Measurements from ENCODE around the gene OVCA2. TPM values are rescaled to one million over a fixed set of nuclear protein-coding genes. Genes with fewer than 3 reads are reported as not detected.

OVCA2 gene
- total RNA-seq, 1 experiment from 2014 or later, result 24.6 TPM

GRCh38 chr17:2054512-2055291 lies 12.9 kb downstream of the OVCA2 start, which contains the start of gene HIC1:
Gene HIC1 (plus strand): TSS chr17:2055103. CDS start chr17:2056691, 1,588 bp downstream.
- Histone ChIP-seq H3K27ac (ENCODE audit: insufficient read length, low read depth, low read length) (no peak within 1 kb of the TSS), H3K56ac (ENCODE audit: insufficient read length, low read depth, low read length) (no peak within 1 kb of the TSS), H3K9ac (ENCODE audit: extremely low read depth, insufficient read length, low read length) (no peak within 1 kb of the TSS), H2BK5ac (ENCODE audit: insufficient read length, low read length) (no peak within 1 kb of the TSS), H4K5ac (ENCODE audit: insufficient read length, low read depth, low read length) (no peak within 1 kb of the TSS), H2AFZ (ENCODE audit: low read length) (no peak within 1 kb of the TSS), H3K79me1 (ENCODE audit: insufficient read depth, low read depth, low read length, poor library complexity, severe bottlenecking) (no peaks in the 10 kb centered on the region), H3K27me3 (ENCODE audit: insufficient read depth, low read length) (peaks cover 60% of the 10 kb centered on the region), H2BK12ac (ENCODE audit: insufficient read length, low read depth, low read length) (no peak within 1 kb of the TSS), H2BK15ac (ENCODE audit: low read depth, low read length) (no peak within 1 kb of the TSS; the same call in 1 of the 2 replicates), H2BK20ac (ENCODE audit: low read depth, low read length, poor library complexity, severe bottlenecking) (no peak within 1 kb of the TSS), H3K23ac (ENCODE audit: insufficient read length, low read depth, low read length) (no peak within 1 kb of the TSS), H3K18ac (ENCODE audit: insufficient read length, low read depth, low read length) (no peak within 1 kb of the TSS), H3K4me1 (ENCODE audit: insufficient read depth, low read length) (no peaks in the 10 kb centered on the region), H3K23me2 (ENCODE audit: insufficient read length, low read depth, low read length, poor library complexity, severe bottlenecking) (peaks cover 9% of the 10 kb centered on the region), H3K79me2 (ENCODE audit: insufficient read depth, low read length) (no peaks in the 10 kb centered on the region), H3T11ph (ENCODE audit: low read length) (no peak within 1 kb of the TSS), H3K4ac (ENCODE audit: low read depth, low read length) (no peak within 1 kb of the TSS), H3K9me3 (ENCODE audit: control insufficient read depth, low read depth, low read length) (no peaks in the 10 kb centered on the region), H2AK5ac (ENCODE audit: insufficient read length, low read length) (no peak within 1 kb of the TSS), H4K20me1 (ENCODE audit: control insufficient read depth, insufficient read depth, insufficient read length) (peaks cover 4% of the 10 kb centered on the region), H4K8ac (replicated peaks; ENCODE audit: insufficient read length, low read depth, low read length) (no peak within 1 kb of the TSS), H3K14ac (ENCODE audit: insufficient read depth, low read length) (no peak within 1 kb of the TSS), H3K4me2 (ENCODE audit: insufficient read depth, insufficient read length, low read length) (peak within 1 kb of the TSS; percentile 51), H4K91ac (ENCODE audit: insufficient read length, low read depth, low read length) (no peak within 1 kb of the TSS), H2BK120ac (ENCODE audit: low read depth, low read length, poor library complexity, severe bottlenecking) (no peak within 1 kb of the TSS)
- Mint-ChIP-seq H3K27ac (no peak within 1 kb of the TSS), H3K27me3 (ENCODE audit: low read depth) (peaks cover 70% of the 10 kb centered on the region), H3K9me3 (no peaks in the 10 kb centered on the region), H3K4me3 (peak within 1 kb of the TSS; percentile 47 to 68), H3K36me3 (ENCODE audit: insufficient read depth in 1 of 3, low read depth in 3 of 3) (no peaks in the 10 kb centered on the region; a peak in 2 of 7 replicates), H3K4me1 (peaks cover 8 to 10% of the 10 kb centered on the region in 2 experiments)
- TF ChIP-seq, protein P1, sequence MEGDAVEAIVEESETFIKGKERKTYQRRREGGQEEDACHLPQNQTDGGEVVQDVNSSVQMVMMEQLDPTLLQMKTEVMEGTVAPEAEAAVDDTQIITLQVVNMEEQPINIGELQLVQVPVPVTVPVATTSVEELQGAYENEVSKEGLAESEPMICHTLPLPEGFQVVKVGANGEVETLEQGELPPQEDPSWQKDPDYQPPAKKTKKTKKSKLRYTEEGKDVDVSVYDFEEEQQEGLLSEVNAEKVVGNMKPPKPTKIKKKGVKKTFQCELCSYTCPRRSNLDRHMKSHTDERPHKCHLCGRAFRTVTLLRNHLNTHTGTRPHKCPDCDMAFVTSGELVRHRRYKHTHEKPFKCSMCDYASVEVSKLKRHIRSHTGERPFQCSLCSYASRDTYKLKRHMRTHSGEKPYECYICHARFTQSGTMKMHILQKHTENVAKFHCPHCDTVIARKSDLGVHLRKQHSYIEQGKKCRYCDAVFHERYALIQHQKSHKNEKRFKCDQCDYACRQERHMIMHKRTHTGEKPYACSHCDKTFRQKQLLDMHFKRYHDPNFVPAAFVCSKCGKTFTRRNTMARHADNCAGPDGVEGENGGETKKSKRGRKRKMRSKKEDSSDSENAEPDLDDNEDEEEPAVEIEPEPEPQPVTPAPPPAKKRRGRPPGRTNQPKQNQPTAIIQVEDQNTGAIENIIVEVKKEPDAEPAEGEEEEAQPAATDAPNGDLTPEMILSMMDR (conservative IDR thresholded peaks at IDR 0.05), result peak; percentile 97
- WGBS (ENCODE audit: extremely low coverage, insufficient read length, low lambda C conversion rate), result no CpG with 5 or more reads among the region's 72 CpGs
- DNase-seq, result peak; percentile 87

All from H9 (cell line).